GM12878 (cell line): Measurements from ENCODE around the gene TOLLIP. TPM values are rescaled to one million over a fixed set of nuclear protein-coding genes. Genes with fewer than 3 reads are reported as not detected.

ENCODE experiments used
- microRNA-seq: library from miRNA; unstranded; fragments of <30 nt; microRNA quantifications from one replicate; pipeline ENCODE4, GENCODE V29; 2018
- polyA plus RNA-seq, 11 experiments: library from polyadenylated mRNA; depleted of rRNA in 4 of 11; unstranded in 6 of 11; stranded (reverse) in 5 of 11; fragments of >200 nt; fragmentation: Nextera tagmentation in 4 of 11; fragmentation: Illumina TruSeq in 1 of 11; extraction: Ambion mirVana in 4 of 11; extraction: Trizol in 1 of 11; gene quantifications; 1 replicate in 1 of 11; 2 replicates in 10 of 11; pipeline versions ENCODE4 v1.2.1 to v1.2.3, GENCODE V29; 2011 to 2016; ENCODE audit warnings: inconsistent platforms in 2 of 11, missing spikeins in 2 of 11, low read depth in 1 of 11
- small RNA-seq: library from RNA; depleted of rRNA; stranded (forward); fragments of <200 nt; gene quantifications from one replicate; pipeline ENCODE3, GENCODE V24; 2014
- total RNA-seq, 4 experiments: library from RNA; depleted of rRNA in 3 of 4; stranded (reverse); fragments of >200 nt in 3 of 4; fragmentation: Illumina TruSeq in 1 of 4; extraction: Trizol in 1 of 4; gene quantifications; 2 replicates each; pipeline versions ENCODE4 v1.2.1 to v1.2.3, GENCODE V29; 2013 to 2021

The TOLLIP gene
- total and polyA plus RNA-seq, 10 of the 15 experiments (the other 5 are each of a cell fraction or from before 2014, with no cell fraction given) = 0.47 to 39.5 (median 21.6) TPM

Small RNAs within 50 kb of the gene (microRNA-seq; reads per million reads assigned to microRNA genes)
- not detected for gene MIR6744

Small RNAs within 50 kb of the gene (small RNA-seq; reads per million reads assigned to genes)
- not detected for gene MIR6744

Other genes starting within 250 kb of the TOLLIP start
- gene MUC2, start 234.8 kb downstream of the TOLLIP start, total RNA-seq (2014; rRNA removed) = not detected in 2 replicates
- gene MUC2, start 234.8 kb downstream of the TOLLIP start, total RNA-seq (2014; rRNA removed; fragmentation: Illumina TruSeq; extraction: Trizol) = not detected in 2 replicates
- 0.11 and 0.23 TPM in 2 replicates for gene MUC2, start 234.8 kb downstream of the TOLLIP start, total RNA-seq (2021)
- not detected in 2 replicates for gene MUC2, start 234.8 kb downstream of the TOLLIP start, polyA plus RNA-seq (2011; rRNA removed)
- gene MUC2, start 234.8 kb downstream of the TOLLIP start, polyA plus RNA-seq (2014; fragmentation: Illumina TruSeq; extraction: Trizol) = not detected in 2 replicates
- gene MUC2, start 234.8 kb downstream of the TOLLIP start, polyA plus RNA-seq (2014; fragmentation: Nextera tagmentation; extraction: Ambion mirVana) = not detected
- not detected in 2 replicates for gene MUC2, start 234.8 kb downstream of the TOLLIP start, polyA plus RNA-seq (2014; rRNA removed)
- gene MUC2, start 234.8 kb downstream of the TOLLIP start, polyA plus RNA-seq (2016; fragmentation: Nextera tagmentation; extraction: Ambion mirVana) = not detected
- not detected in 2 replicates for gene MUC5AC, start 151.7 kb downstream of the TOLLIP start, total RNA-seq (2014; rRNA removed)
- gene MUC5AC, start 151.7 kb downstream of the TOLLIP start, total RNA-seq (2014; rRNA removed; fragmentation: Illumina TruSeq; extraction: Trizol) = not detected in 2 replicates
- gene MUC5AC, start 151.7 kb downstream of the TOLLIP start, total RNA-seq (2021) = not detected in 2 replicates
- gene MUC5AC, start 151.7 kb downstream of the TOLLIP start, polyA plus RNA-seq (2011; rRNA removed) = under 0.01 TPM in 1 of 2 replicates, not detected in the other
- not detected in 2 replicates for gene MUC5AC, start 151.7 kb downstream of the TOLLIP start, polyA plus RNA-seq (2014; fragmentation: Illumina TruSeq; extraction: Trizol)
- not detected for gene MUC5AC, start 151.7 kb downstream of the TOLLIP start, polyA plus RNA-seq (2014; fragmentation: Nextera tagmentation; extraction: Ambion mirVana)
- not detected in 2 replicates for gene MUC5AC, start 151.7 kb downstream of the TOLLIP start, polyA plus RNA-seq (2014; rRNA removed)
- gene MUC5AC, start 151.7 kb downstream of the TOLLIP start, polyA plus RNA-seq (2016; fragmentation: Nextera tagmentation; extraction: Ambion mirVana) = under 1 TPM in 1 of 2 experiments, not detected in 1; 0.01 TPM
- not detected in 2 replicates for gene MUC5B, start 86.6 kb downstream of the TOLLIP start, total RNA-seq (2014; rRNA removed)
- not detected in 2 replicates for gene MUC5B, start 86.6 kb downstream of the TOLLIP start, total RNA-seq (2014; rRNA removed; fragmentation: Illumina TruSeq; extraction: Trizol)
- 1.5 TPM in 2 replicates for gene MUC5B, start 86.6 kb downstream of the TOLLIP start, total RNA-seq (2021)
- not detected in 2 replicates for gene MUC5B, start 86.6 kb downstream of the TOLLIP start, polyA plus RNA-seq (2011; rRNA removed)
- not detected in 2 replicates for gene MUC5B, start 86.6 kb downstream of the TOLLIP start, polyA plus RNA-seq (2014; fragmentation: Illumina TruSeq; extraction: Trizol)
- not detected for gene MUC5B, start 86.6 kb downstream of the TOLLIP start, polyA plus RNA-seq (2014; fragmentation: Nextera tagmentation; extraction: Ambion mirVana)
- gene MUC5B, start 86.6 kb downstream of the TOLLIP start, polyA plus RNA-seq (2014; rRNA removed) = not detected in 2 replicates
- not detected for gene MUC5B, start 86.6 kb downstream of the TOLLIP start, polyA plus RNA-seq (2016; fragmentation: Nextera tagmentation; extraction: Ambion mirVana)
- gene BRSK2, start 80.3 kb upstream of the TOLLIP start, total RNA-seq (2014; rRNA removed) = not detected in 2 replicates
- gene BRSK2, start 80.3 kb upstream of the TOLLIP start, total RNA-seq (2014; rRNA removed; fragmentation: Illumina TruSeq; extraction: Trizol) = not detected in 2 replicates
- 0.13 and 0.24 TPM in 2 replicates for gene BRSK2, start 80.3 kb upstream of the TOLLIP start, total RNA-seq (2021)
- not detected in 2 replicates for gene BRSK2, start 80.3 kb upstream of the TOLLIP start, polyA plus RNA-seq (2011; rRNA removed)
- not detected in 2 replicates for gene BRSK2, start 80.3 kb upstream of the TOLLIP start, polyA plus RNA-seq (2014; fragmentation: Illumina TruSeq; extraction: Trizol)
- gene BRSK2, start 80.3 kb upstream of the TOLLIP start, polyA plus RNA-seq (2014; fragmentation: Nextera tagmentation; extraction: Ambion mirVana) = not detected
- not detected in 2 replicates for gene BRSK2, start 80.3 kb upstream of the TOLLIP start, polyA plus RNA-seq (2014; rRNA removed)
- gene BRSK2, start 80.3 kb upstream of the TOLLIP start, polyA plus RNA-seq (2016; fragmentation: Nextera tagmentation; extraction: Ambion mirVana) = not detected
- gene MOB2, start 177.1 kb upstream of the TOLLIP start, total RNA-seq (2014; rRNA removed) = 12.2 and 12.9 TPM in 2 replicates
- gene MOB2, start 177.1 kb upstream of the TOLLIP start, total RNA-seq (2014; rRNA removed; fragmentation: Illumina TruSeq; extraction: Trizol) = 13.5 and 13.9 TPM in 2 replicates
- 15.1 and 17.3 TPM in 2 replicates for gene MOB2, start 177.1 kb upstream of the TOLLIP start, total RNA-seq (2021)
- 21.8 and 34.6 TPM in 2 replicates for gene MOB2, start 177.1 kb upstream of the TOLLIP start, polyA plus RNA-seq (2011; rRNA removed)
- gene MOB2, start 177.1 kb upstream of the TOLLIP start, polyA plus RNA-seq (2014; fragmentation: Illumina TruSeq; extraction: Trizol) = 12.6 and 21.1 TPM in 2 replicates
- under 1 TPM; 0.10 to 0.49 TPM for gene MOB2, start 177.1 kb upstream of the TOLLIP start, polyA plus RNA-seq (2014; fragmentation: Nextera tagmentation; extraction: Ambion mirVana)
- gene MOB2, start 177.1 kb upstream of the TOLLIP start, polyA plus RNA-seq (2014; rRNA removed) = 19.1 and 21.9 TPM in 2 replicates
- 10 to 100 TPM; 15.8 to 17.6 TPM for gene MOB2, start 177.1 kb upstream of the TOLLIP start, polyA plus RNA-seq (2016; fragmentation: Nextera tagmentation; extraction: Ambion mirVana)